OCI-LY7 (cell line): ENCODE results near the gene SLC6A18. TPM values are rescaled to one million over a fixed set of nuclear protein-coding genes. Genes with fewer than 3 reads are reported as not detected.

Experiments
- BruUV-seq: library from RNA; stranded (reverse); fragments of 400-500 nt; replicated peaks from 2 replicates; lab custom pipeline; 2021; lab: Mats Ljungman, UMichigan
- CTCF ChIA-PET: fragments of 300-600 bp; sonication (Branson Sonifier 250); formaldehyde crosslinking; loops from one replicate; lab custom pipeline; 2022; ENCODE audit warnings: antibody characterized with exemption; ENCODE audit not compliant: unreplicated experiment; lab: Charles Lee
- POLR2A ChIA-PET: fragments of 300-600 bp; sonication (Branson Sonifier 250); formaldehyde crosslinking; loops from one replicate; lab custom pipeline; 2022; ENCODE audit warnings: antibody characterized with exemption; lab: Charles Lee
- DNase-seq: peaks from one replicate; pipeline ENCODE4 v3.0.0-alpha.2; 2015; ENCODE audit warnings: low spot score
- H2AFZ ChIP-seq: fragments of 200-600 bp; sonication (generic), shearing (Covaris generic); 2 replicates; pipeline ENCODE4 v1.6.1; 2014; ENCODE audit warnings: mild to moderate bottlenecking, antibody characterized with exemption, low read length, moderate library complexity
- H3K27ac ChIP-seq: fragments of 200-600 bp; sonication (generic); 2 replicates; pipeline ENCODE4 v1.5.1; 2014; ENCODE audit warnings: mixed run types, low read depth, mild to moderate bottlenecking, moderate library complexity, low read length, inconsistent platforms; ENCODE audit not compliant: poor library complexity, severe bottlenecking
- H3K36me3 ChIP-seq: fragments of 200-600 bp; sonication (generic); 2 replicates; pipeline ENCODE4 v1.6.1; 2014; ENCODE audit warnings: mild to moderate bottlenecking, antibody characterized with exemption, low read length, moderate library complexity, mixed read lengths; ENCODE audit not compliant: insufficient read depth
- H3K4me1 ChIP-seq: fragments of 200-600 bp; sonication (generic); 2 replicates; pipeline ENCODE4 v1.5.1; 2014; ENCODE audit warnings: mild to moderate bottlenecking, low read length; ENCODE audit not compliant: insufficient read depth, poor library complexity, severe bottlenecking
- H3K4me2 ChIP-seq: fragments of 200-600 bp; sonication (generic); 2 replicates; pipeline ENCODE4 v1.6.1; 2014; ENCODE audit warnings: mild to moderate bottlenecking, low read length
- H3K4me3 ChIP-seq: fragments of 200-600 bp; sonication (generic); 2 replicates; pipeline ENCODE4 v1.5.1; 2014; ENCODE audit warnings: mild to moderate bottlenecking, low read depth, low read length; ENCODE audit not compliant: poor library complexity, severe bottlenecking
- H3K79me2 ChIP-seq: fragments of 200-600 bp; sonication (generic); 2 replicates; pipeline ENCODE4 v1.6.1; 2016; ENCODE audit warnings: low read depth, mild to moderate bottlenecking, low read length, moderate library complexity, mixed read lengths; ENCODE audit not compliant: insufficient read depth
- H3K9me2 ChIP-seq: fragments of 200-600 bp; sonication (generic); 2 replicates; pipeline ENCODE4 v1.6.1; 2016; ENCODE audit warnings: mild to moderate bottlenecking, low read length, mixed read lengths; ENCODE audit not compliant: insufficient read depth
- H3K9me3 ChIP-seq: fragments of 200-600 bp; sonication (generic); 2 replicates; pipeline ENCODE4 v1.6.1; 2014; ENCODE audit warnings: mild to moderate bottlenecking, mixed run types, low read length, mixed read lengths
- H4K20me1 ChIP-seq: fragments of 200-600 bp; sonication (generic); 2 replicates; pipeline ENCODE4 v1.6.1; 2014; ENCODE audit warnings: mild to moderate bottlenecking, antibody characterized with exemption, low read length, moderate library complexity, mixed read lengths; ENCODE audit not compliant: insufficient read depth
- EZH2phosphoT487 ChIP-seq: fragments of 200-600 bp; sonication (generic); IDR thresholded peaks from 2 replicates; pipeline ENCODE4 v1.6.1; 2018; ENCODE audit warnings: low read depth, borderline replicate concordance, mild to moderate bottlenecking, mixed run types, antibody characterized with exemption, low read length, moderate library complexity, mixed read lengths
- intact Hi-C: fragments of 100-400 bp; cut with micrococcal nuclease; formaldehyde crosslinking; loops from one replicate; pipeline ENCODE4 v1.10.0; 2022; ENCODE audit not compliant: unreplicated experiment
- total RNA-seq, 2 experiments: library from RNA; depleted of rRNA in 1 of 2; stranded (reverse); fragments of >200 nt in 1 of 2; shearing (Covaris generic) in 1 of 2; gene quantifications; 2 replicates each; pipeline ENCODE4 v1.2.3, GENCODE V29; 2014 to 2022
- TF ChIP-seq, protein P1 (sequence below): fragments of 200-600 bp; sonication (generic); conservative IDR thresholded peaks from 2 replicates; pipeline ENCODE4 v1.5.1; 2014; ENCODE audit warnings: mild to moderate bottlenecking, antibody characterized with exemption, low read length, moderate library complexity, mixed read lengths

SLC6A18 gene
- total RNA-seq, 2 experiments from 2014 or later, result not detected

DNA sequence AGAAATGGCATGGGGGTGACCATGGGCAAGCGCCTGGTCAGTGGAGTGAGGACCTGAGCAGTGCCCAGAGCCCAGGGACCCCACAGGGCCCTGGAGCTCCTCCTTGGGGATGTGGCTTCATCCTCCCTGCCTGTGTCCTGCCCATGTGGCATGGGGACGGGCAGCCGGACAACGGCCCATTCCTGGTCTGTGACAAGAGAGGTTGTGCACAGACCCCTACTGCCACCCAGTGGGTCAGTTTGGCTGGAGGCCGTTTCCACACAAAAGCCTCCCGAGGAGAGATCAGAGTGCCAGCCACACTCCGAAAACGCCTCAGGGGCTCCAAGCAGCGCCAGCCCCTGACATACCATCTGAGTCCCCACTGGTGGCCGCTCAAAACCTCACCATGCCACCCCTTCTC is 19.8 kb downstream of the SLC6A18 start:
- Histone ChIP-seq H3K9me2 (no peaks in the 10 kb centered on the region), H3K36me3 (peaks cover 13% of the 10 kb centered on the region; the same call in 1 of the 2 replicates), H2AFZ (no peak overlapping the region), H3K4me2 (no peak overlapping the region), H3K9me3 (no peaks in the 10 kb centered on the region), H4K20me1 (no peaks in the 10 kb centered on the region; the same call in 1 of the 2 replicates), H3K4me1 (peaks cover 7% of the 10 kb centered on the region), H3K27ac (no peak overlapping the region), H3K4me3 (no peak overlapping the region), H3K79me2 (no peaks in the 10 kb centered on the region)
- BruUV-seq, result no TSS peak
- POLR2A ChIA-PET, result no interaction called here
- CTCF ChIA-PET, result no interaction called here
- no peak for DNase-seq
- intact Hi-C loops, result no loop called here
- TF ChIP-seq, protein P1, sequence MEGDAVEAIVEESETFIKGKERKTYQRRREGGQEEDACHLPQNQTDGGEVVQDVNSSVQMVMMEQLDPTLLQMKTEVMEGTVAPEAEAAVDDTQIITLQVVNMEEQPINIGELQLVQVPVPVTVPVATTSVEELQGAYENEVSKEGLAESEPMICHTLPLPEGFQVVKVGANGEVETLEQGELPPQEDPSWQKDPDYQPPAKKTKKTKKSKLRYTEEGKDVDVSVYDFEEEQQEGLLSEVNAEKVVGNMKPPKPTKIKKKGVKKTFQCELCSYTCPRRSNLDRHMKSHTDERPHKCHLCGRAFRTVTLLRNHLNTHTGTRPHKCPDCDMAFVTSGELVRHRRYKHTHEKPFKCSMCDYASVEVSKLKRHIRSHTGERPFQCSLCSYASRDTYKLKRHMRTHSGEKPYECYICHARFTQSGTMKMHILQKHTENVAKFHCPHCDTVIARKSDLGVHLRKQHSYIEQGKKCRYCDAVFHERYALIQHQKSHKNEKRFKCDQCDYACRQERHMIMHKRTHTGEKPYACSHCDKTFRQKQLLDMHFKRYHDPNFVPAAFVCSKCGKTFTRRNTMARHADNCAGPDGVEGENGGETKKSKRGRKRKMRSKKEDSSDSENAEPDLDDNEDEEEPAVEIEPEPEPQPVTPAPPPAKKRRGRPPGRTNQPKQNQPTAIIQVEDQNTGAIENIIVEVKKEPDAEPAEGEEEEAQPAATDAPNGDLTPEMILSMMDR, result no peak
- no peak for TF ChIP-seq EZH2phosphoT487

DNA sequence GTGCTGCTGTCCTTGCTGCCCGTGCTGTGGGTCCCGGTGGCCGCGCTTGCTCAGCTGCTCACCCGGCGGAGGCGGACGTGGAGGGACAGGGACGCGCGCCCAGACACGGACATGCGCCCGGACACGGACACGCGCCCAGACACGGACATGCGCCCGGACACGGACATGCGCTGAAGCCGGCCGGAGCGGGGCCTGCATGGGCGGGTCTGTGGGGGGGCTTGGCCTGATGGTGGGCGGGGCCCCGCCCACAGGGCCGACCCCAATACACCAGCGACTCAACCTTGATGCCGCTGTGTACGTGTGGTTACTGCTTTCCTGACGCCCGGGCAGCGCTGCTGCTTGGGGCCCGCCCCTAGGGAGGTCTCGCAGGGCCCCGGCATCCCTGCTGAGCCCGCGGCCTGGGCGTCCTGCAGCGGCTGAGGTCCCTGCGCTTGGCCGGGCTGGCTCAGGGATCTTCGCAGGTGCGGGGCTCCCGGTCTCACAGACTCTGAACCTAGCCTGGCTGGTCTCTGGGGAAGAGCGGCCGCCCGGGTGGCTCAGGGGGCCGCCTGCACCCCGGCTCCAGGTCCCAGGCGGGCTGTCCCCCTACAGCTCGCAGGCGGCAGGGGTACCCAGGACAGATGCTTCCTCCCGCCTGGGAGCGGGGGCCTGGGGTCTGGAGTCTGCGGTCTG is 20.9 kb downstream of the SLC6A18 start:
- Histone ChIP-seq H3K9me3 (no peaks in the 10 kb centered on the region), H3K79me2 (no peaks in the 10 kb centered on the region), H4K20me1 (no peaks in the 10 kb centered on the region; the same call in 1 of the 2 replicates), H2AFZ (no peak overlapping the region), H3K9me2 (no peaks in the 10 kb centered on the region), H3K4me1 (peaks cover 18% of the 10 kb centered on the region), H3K4me3 (no peak overlapping the region), H3K27ac (no peak overlapping the region), H3K4me2 (no peak overlapping the region), H3K36me3 (peaks cover 24% of the 10 kb centered on the region; the same call in 1 of the 2 replicates)
- ChIA-PET CTCF (no interaction called here), POLR2A (no interaction called here)
- intact Hi-C loops, result no loop called here
- no peak for TF ChIP-seq EZH2phosphoT487
- TF ChIP-seq, protein P1, result no peak
- DNase-seq, result peak; percentile 29
- no TSS peak for BruUV-seq
